Suppressor macrophage treated with lipopolysaccharide for 1 hour (primary cell): Measurements from ENCODE around the gene ERC1.

Source experiments
- DNase-seq, 3 donors: peaks; one replicate each; pipeline ENCODE4 v3.0.0-alpha.2; 2020 to 2022

ERC1 gene

GRCh38 chr12:1419849-1420371 is 428.9 kb downstream of the ERC1 start:
- no peak for DNase-seq

GRCh38 chr12:1421091-1421846 is 430.2 kb downstream of the ERC1 start:
- peak; percentile 22 to 61 (median 56) for DNase-seq

- peak in 1 of 3 donors; percentile 18 for DNase-seq
Observed at GRCh38 chr12:1422604-1423315, 431.7 kb downstream of the ERC1 start.

- no peak for DNase-seq
Observed at GRCh38 chr12:1424674-1425395, 433.8 kb downstream of the ERC1 start.

GRCh38 chr12:1425396-1425729 is 434.3 kb downstream of the ERC1 start:
- DNase-seq: no peak

GRCh38 chr12:1428671-1429070 is 437.6 kb downstream of the ERC1 start:
- DNase-seq: no peak

GRCh38 chr12:1429980-1430379 is 439.0 kb downstream of the ERC1 start:
- peak; percentile 65 to 76 (median 76) for DNase-seq

- no peak for DNase-seq
Observed at GRCh38 chr12:1434296-1434955, 443.4 kb downstream of the ERC1 start.

- DNase-seq: no peak
Observed at GRCh38 chr12:1435044-1435443, 444.0 kb downstream of the ERC1 start.

- no peak for DNase-seq
Observed at GRCh38 chr12:1435456-1435855, 444.4 kb downstream of the ERC1 start.

GRCh38 chr12:1436015-1436414 is 445.0 kb downstream of the ERC1 start:
- no peak for DNase-seq

- DNase-seq: no peak
Observed at GRCh38 chr12:1436981-1437380, 446.0 kb downstream of the ERC1 start.

- no peak for DNase-seq
Observed at GRCh38 chr12:1439201-1439600, 448.2 kb downstream of the ERC1 start.

GRCh38 chr12:1439687-1440086 is 448.7 kb downstream of the ERC1 start:
- DNase-seq: no peak

GRCh38 chr12:1443421-1444141 is 452.6 kb downstream of the ERC1 start:
- peak in 1 of 3 donors; percentile 10 for DNase-seq

- DNase-seq: peak in 1 of 3 donors; percentile 13
Observed at GRCh38 chr12:1444142-1444516, 453.1 kb downstream of the ERC1 start.

GRCh38 chr12:1445807-1446206 is 454.8 kb downstream of the ERC1 start:
- no peak for DNase-seq

GRCh38 chr12:1448336-1448735 is 457.3 kb downstream of the ERC1 start:
- no peak for DNase-seq

GRCh38 chr12:1453810-1454209 is 462.8 kb downstream of the ERC1 start:
- DNase-seq: no peak

GRCh38 chr12:1456885-1457284 is 465.9 kb downstream of the ERC1 start:
- DNase-seq: no peak

- DNase-seq: no peak
Observed at GRCh38 chr12:1457901-1458300, 466.9 kb downstream of the ERC1 start.

- no peak for DNase-seq
Observed at GRCh38 chr12:1459339-1459738, 468.3 kb downstream of the ERC1 start.
